GM19452 (cell line): ENCODE measurements around the gene LRRC4C.
"Not testable (repeated sequence)": the region's sequence is repeated elsewhere in the genome, so short reads cannot be mapped to it uniquely, and the experiment has no call there.

Source experiments
- ATAC-seq: cut with Tn5 transposase; IDR thresholded peaks from one replicate; pipeline ENCODE4 v1.9.1; 2021; ENCODE audit not compliant: unreplicated experiment

The LRRC4C gene

GRCh38 chr11:41042688-41043087 is 416.8 kb downstream of the LRRC4C start:
- ATAC-seq, result no peak

GRCh38 chr11:41040474-41040873 is 419.0 kb downstream of the LRRC4C start:
- no peak for ATAC-seq

DNA sequence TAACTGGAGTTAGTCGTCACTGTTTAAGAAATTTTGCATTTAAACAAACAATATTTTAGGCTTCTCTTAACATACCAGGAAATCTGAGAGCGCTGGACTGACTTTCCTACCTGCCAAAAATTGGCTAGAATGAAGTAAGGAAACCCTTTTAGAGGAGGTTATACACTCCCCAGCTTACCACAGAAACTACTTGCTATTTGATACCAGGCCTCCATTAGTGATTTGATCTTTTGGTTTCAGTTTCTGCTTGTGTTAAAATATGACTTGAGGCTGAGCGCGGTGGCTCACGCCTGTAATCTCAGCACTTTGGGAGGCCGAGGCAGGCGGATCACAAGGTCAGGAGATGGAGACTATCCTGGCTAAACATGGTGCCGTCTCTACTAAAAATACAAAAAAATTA is 419.9 kb downstream of the LRRC4C start:
- ATAC-seq, result no peak

GRCh38 chr11:41031551-41032060 is 427.8 kb downstream of the LRRC4C start:
- no peak for ATAC-seq

GRCh38 chr11:41020259-41020658 is 439.2 kb downstream of the LRRC4C start:
- no peak for ATAC-seq

GRCh38 chr11:41019666-41020065 is 439.8 kb downstream of the LRRC4C start:
- ATAC-seq, result not testable (repeated sequence)

DNA sequence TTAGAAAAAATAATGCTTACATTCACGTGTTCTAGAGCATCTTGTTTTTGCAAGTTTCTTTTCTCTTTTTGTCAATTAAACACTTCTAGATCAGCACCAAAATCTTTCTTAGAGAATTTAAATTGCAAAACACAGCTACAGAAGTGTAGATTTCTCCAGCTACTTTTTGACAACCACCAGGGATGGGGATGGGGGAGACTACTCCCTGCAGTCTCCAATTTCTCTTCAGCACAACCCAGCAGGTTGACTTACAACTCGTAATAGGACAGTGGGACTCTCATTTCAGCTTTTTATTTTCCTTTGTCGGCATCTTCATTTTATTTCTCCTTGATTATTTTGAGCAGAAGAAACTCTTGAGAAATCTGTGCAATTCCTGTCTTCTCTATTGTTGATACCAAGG is 441.2 kb downstream of the LRRC4C start:
- no peak for ATAC-seq

GRCh38 chr11:41010361-41011050 is 448.9 kb downstream of the LRRC4C start:
- ATAC-seq, result no peak

- ATAC-seq, result no peak
Observed at GRCh38 chr11:41005986-41006385, 453.5 kb downstream of the LRRC4C start.

DNA sequence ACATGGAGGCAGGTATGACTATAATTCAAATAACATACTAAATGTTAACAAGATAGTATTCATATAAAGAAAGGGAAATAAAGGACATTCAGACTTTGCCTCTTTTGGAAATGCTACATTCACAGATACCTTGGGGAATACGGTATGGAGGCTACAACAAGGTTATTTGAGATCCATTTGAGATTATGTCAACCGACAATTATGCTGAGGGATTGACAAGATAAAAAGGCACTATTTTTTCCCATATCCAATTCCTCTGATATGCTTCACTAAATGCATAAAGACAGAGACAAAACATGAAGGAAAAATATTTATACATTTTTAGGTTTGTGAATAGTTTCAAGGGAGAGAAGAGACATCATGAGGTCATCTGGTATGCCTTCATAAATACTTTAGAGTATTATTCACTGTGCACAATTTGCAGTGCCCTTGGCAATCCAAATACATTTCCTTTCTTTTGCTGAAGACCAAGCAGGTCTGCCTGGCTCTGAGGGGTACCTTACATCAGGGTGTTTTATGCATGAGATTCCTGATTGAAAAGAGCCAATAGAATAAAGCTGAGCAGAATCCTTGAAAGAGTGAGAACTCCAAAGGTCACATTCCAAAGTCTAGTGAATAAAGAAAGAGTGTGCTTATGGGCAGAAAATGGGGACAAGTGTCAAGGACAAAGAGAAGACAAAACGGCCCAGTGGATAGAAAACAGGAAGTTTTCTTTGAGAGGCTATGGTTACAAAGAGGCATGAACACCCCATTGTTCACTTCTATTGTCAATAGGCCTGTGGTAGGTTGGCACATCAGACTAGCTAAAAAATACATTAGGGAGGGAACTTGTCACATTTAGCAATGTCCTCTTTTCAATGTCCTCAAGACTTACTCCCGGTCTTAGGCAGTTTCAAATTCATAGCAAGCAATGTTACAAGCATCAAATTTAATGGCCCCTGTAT is 455.8 kb downstream of the LRRC4C start:
- no peak for ATAC-seq

DNA sequence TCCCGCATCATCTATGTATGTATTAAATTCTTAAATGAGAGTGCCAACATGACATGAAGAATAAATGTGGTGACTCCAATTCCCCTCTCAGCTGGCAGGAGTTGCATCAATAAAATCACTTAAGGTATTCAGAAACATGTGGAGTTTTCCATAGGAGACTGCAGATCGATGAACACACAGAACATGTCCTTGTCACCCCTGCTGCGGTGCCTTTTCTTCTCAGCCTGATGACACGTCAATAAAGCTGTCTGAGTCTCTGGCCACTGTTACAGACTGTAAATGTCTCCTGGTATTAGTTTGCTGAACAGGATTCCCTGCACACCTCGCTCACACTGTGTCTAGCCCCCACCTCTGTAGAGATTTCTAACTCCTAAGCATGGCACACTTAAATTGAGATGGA is 460.5 kb downstream of the LRRC4C start:
- ATAC-seq, result no peak

DNA sequence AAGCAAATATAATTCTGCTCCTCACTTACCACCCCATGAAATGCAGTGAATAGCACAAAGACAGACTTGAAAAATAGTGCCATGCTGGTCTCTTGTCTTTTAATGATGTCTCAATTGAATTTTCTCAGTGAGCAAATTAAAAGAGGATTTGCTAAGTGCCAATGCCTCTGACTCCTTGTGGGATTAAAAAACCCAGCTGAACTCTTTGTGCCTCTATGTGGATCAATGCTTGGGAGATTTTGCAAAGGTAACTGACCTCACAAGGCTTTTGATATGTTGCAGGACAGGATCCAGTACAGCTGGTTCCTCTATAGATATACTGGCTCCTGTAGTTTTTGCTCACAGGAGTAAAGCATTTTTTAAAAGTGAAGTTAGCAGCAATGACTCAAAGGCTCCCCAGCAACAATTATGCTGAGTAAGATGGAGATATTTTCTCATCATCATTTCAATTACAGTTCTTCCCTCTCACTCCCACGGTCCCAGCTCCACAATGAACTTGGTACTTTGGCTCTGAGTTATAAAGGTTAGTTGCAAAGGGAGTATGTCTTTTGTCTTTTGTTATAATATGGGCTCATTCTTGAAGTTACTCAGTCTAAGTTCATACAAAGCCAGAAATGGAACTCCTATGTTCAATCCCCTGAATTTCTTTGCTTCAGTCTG is 471.5 kb downstream of the LRRC4C start:
- ATAC-seq, result no peak

DNA sequence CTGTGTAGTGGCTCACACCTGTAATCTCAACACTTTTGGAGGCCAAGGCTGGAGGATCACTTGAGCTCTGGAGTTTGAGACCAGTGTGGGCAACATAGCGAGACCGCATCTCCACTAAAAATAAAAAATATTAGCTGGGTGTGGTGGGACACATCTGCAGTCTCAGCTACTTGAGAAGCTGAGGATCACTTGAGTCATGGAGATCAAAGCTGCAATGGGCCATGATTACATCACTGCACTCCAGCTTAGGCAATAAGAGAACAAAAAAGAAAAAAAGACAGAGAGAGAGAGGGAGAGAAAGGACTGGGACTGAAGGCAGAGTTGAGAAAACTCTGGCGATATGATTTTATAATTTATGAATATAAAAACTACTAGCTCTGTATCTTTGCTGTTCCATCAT is 473.1 kb downstream of the LRRC4C start:
- no peak for ATAC-seq

- no peak for ATAC-seq
Observed at GRCh38 chr11:40975076-40975475, 484.4 kb downstream of the LRRC4C start.

GRCh38 chr11:40974186-40974795 is 485.2 kb downstream of the LRRC4C start:
- no peak for ATAC-seq

GRCh38 chr11:40958707-40959106 is 500.7 kb downstream of the LRRC4C start:
- no peak for ATAC-seq

DNA sequence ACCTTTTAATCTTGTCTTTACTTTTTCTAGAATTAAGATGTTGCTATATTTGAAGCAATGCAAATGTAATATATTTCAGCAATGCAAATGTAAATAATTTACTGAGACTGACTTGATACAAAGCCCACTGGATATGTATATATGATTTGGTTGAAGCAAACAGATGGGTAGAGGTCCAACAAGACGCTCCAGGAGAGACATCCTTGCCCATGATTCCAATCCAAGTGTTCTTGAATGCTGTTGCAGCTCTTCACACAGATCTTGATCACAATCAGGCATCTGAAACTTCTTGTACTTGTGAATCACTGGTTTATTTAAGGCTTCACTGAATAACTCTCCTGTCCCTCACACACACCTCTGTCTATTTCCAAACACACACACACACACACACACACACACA is 507.0 kb downstream of the LRRC4C start:
- ATAC-seq, result no peak

DNA sequence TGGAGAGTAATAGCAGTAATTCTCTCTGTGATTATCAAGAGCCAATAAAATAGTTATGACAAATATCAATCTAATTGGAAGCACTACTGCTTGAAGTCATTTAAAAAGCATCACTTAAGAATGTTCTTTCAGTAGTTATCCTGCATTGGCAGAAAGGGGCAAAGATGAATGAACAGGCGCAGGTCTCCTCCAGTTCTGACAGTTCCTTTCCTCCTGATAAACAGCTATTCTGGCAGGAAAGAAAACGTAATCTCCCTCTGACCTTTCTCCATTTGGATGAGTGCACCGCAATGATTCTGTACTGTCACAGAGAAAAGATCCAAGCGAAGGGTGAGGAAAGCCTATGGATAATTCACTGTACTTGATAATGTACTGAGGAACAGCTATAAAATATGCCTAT is 521.5 kb downstream of the LRRC4C start:
- ATAC-seq, result no peak

DNA sequence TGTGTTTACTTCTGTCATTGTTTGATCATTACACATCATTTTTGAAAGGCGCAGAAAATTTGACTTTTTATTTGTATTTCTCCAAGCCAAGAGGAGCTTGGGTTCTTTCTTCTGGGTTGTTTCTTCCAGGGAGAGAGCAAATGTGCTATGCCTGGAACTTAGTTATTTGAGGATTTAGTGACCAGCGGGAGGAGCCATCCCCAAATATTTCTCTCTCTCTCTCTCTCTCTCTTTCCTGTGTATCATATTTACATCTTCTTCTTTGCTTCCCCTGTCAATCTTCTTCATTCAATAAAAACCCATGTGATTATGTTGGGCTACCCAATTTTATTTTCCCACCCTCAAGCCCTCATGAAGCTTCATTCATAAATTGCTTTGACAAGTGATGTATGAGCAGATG is 534.5 kb downstream of the LRRC4C start:
- ATAC-seq, result no peak

DNA sequence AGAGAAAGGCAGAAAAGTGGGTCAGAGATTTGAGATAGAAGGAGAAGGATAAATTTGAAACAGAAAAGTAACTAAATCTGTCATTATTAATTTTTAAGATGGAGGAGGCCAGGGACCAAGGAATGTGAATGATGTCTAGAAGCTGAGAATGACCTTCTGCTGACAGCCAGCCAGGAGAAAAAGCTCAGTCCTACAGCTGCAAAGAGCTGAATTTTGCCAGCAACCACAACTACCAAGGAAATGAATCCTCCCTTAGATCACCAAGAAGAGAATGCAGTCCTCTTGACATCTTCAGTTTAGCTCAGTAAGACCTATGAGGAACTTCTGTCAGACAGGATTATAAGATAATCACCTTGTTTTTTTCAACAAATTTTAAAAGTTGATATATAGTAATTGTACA is 538.2 kb downstream of the LRRC4C start:
- ATAC-seq, result no peak

DNA sequence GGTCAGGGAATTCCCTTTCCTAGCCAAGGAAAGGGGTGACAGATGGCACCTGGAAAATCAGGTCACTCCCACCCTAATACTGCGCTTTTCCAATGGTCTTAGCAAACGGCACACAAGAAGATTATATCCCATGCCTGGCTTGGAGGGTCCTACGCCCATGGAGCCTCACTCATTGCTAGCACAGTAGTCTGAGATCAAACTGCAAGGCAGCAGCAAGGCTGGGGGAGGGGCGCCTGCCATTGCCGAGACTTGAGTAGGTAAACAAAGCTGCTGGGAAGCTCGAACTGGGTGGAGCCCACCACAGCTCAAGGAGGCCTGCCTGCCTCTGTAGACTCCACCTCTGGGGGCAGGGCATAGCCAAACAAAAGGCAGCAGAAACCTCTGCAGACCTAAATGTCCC is 548.7 kb downstream of the LRRC4C start:
- ATAC-seq, result not testable (repeated sequence)
